K562 treated with DMSO at 1 percent for 48 hours (cell line): Measurements from ENCODE around the gene RAPGEF1. TPM values are rescaled to one million over a fixed set of nuclear protein-coding genes. Genes with fewer than 3 reads are reported as not detected.

Experiments used
- total RNA-seq: library from RNA; unstranded; fragments of 300-600 nt; gene quantifications from 2 replicates; pipeline ENCODE4 v1.2.3, GENCODE V29; 2022; ENCODE audit warnings: low replicate concordance; ENCODE audit errors: extremely low read depth

Gene RAPGEF1, protein sequence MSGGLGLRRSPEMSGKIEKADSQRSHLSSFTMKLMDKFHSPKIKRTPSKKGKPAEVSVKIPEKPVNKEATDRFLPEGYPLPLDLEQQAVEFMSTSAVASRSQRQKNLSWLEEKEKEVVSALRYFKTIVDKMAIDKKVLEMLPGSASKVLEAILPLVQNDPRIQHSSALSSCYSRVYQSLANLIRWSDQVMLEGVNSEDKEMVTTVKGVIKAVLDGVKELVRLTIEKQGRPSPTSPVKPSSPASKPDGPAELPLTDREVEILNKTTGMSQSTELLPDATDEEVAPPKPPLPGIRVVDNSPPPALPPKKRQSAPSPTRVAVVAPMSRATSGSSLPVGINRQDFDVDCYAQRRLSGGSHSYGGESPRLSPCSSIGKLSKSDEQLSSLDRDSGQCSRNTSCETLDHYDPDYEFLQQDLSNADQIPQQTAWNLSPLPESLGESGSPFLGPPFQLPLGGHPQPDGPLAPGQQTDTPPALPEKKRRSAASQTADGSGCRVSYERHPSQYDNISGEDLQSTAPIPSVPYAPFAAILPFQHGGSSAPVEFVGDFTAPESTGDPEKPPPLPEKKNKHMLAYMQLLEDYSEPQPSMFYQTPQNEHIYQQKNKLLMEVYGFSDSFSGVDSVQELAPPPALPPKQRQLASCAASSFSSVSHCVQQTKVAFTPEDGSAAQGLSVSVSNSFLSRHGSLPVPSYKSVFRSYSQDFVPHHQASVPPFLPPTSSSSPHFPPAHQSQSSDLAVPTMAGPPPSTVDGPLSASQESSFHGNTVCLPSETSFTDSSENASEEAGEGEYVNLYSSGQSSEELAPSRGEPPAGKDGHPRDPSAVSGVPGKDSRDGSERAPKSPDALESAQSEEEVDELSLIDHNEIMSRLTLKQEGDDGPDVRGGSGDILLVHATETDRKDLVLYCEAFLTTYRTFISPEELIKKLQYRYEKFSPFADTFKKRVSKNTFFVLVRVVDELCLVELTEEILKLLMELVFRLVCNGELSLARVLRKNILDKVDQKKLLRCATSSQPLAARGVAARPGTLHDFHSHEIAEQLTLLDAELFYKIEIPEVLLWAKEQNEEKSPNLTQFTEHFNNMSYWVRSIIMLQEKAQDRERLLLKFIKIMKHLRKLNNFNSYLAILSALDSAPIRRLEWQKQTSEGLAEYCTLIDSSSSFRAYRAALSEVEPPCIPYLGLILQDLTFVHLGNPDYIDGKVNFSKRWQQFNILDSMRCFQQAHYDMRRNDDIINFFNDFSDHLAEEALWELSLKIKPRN (N-terminal part only)
- total RNA-seq = 58.0 TPM in 1 of 2 replicates, not detected in the other

DNA sequence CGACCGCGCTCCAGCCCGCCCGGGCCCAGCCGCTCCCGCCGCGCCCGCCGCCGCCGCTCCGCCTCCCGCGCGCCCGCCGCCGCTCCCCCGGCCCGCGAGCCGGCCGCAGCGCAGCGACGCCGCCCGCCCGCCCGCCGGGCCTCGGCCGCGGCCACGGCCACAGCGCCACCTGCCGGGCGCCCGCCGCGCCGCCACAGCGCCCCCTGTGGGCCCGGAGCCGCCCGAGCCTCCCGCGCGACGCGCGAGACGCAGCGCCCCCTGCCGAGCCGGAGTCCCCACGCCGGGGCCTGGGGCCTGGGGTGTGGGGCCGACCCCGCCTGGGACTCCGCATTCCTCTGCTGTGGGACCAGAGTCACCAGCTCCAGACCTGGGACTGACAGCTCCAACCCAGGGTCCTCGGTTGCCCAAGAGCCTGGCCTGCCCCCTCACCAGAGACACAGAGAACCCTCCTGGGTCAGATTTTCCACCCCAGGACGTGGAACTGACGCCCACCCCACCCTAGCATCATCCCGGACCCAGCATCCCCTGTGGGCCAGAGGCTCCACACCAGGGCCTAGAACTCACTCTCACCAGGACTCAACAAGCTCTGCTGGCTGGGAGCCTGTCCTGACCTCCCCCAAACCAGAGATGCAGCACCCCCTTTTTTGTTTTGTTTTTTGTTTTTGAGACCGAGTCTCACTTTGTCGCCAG lies at the start of gene RAPGEF1:
RAPGEF1 (minus strand) TSS at position 118 of the 690 bp plus-strand sequence. CDS start 246 bp downstream, outside the sequence.

GRCh38 chr9:131545003-131545785 lies 194.7 kb downstream of the RAPGEF1 start, which contains the start of gene PRRT1B:
Gene PRRT1B (plus strand): TSS chr9:131545523. CDS start chr9:131545616, 93 bp downstream.

DNA sequence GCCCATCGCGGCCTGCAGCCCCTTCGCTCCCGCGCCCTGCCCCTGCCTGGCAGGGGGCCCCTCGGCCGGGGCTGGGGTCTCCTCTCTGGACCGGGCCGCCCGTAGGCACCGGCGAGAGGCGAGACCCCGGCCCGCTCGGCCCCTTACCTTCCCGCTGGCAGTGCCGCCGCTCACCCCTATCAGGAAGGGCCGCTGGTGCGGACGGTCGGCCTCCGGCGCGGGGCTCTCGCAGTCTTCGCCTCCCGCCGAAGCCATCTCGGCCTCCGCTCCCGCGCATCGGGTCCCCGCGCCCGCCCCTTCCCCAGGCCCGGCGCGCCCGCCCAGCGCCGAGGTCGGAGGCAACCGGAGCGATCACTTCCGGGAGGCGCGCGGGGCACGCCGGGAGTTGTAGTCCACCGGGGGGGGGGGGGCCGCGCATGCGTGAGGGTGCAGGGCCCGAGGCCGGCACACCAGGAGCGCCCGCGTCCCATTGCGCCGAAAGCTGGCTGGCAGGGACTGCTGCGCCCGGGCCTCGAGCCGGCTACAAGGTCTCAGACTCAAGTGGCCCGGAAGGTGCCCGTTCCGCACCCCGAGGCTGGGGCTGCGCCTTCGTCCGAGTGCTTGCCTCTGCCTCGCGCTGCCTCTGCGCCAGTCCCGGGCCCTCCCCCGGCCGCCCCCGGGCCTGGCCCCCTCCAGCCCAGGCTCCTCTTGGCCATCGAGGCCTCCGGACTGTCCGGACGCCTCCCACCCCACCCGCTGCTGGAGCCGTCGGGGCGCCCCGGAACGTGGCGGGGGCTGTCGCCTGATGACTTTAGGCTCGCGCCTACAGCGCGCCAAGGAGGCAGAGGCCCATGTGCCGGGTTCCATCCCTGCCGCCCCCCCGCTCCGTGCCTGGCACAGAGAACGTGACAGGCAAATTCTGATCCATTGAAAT lies 208.7 kb downstream of the RAPGEF1 start, which contains the start of gene UCK1:
UCK1 (minus strand) TSS at position 344 of the 913 bp plus-strand sequence; CDS start at position 255, 89 bp downstream.

Other genes with a start within 250 kb of the RAPGEF1 start
- 274 TPM in 1 of 2 replicates, not detected in the other for gene POMT1, start 237.2 kb downstream of the RAPGEF1 start, total RNA-seq
- gene UCK1, start 208.8 kb downstream of the RAPGEF1 start, total RNA-seq = not detected in 2 replicates
- gene PRRT1B, start 194.6 kb downstream of the RAPGEF1 start, total RNA-seq = not detected in 2 replicates